NOMO-1 treated with DMSO at 0.1 percent for 48 hours (cell line): Measurements from ENCODE around the gene CDH23.

Source experiments
- DNase-seq: peaks from one replicate; lab custom pipeline; 2025; ENCODE audit not compliant: unreplicated experiment; lab: John Stamatoyannopoulos, UW

The CDH23 gene

DNA sequence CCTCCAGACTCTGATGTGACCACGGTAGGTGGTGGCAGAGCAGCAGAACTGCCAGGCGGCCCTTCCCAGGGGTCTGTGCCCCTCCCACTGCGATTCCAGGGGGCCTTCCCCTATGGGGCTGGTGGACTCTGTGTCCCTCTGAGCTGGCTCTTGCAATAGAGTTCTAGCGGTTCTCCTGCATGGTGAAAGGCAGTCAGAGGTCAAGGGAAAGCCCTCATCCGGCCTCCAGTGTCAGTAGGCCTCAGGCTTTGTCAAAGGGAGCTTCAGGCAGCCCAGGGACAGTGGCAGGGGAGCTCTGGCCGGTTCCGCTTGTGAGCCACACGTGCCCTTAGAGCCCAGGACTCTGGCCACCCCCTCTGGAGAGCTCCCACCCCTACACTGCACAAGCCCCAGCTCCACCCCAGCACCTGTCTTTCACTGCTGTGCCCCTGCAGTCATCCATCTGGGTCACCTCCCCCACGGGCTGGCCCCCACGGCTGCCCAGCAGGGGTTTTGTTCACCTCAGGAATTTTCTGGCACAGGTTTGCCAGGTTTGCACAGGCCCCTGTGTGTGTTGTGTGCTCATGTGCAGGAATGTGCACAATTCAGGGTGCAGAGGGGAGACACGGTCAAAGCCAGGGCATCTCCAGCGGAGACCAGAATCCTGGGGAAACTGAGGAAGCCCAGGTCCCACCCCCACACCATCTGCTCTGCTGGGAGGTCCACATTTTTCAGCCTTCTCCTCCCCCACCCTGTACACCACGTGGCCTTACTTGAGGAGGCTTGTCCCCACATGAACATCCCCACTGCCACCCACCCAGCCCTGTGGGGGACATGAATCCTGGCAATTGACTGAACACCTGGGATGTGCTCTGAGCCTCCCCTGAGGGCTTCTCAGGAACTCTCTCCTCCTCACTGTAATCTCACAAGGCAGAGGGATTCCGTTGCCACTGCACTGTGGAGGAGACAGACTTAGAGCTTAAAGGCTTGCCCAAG, 299.1 kb downstream of the CDH23 start:
- no peak for DNase-seq

DNA sequence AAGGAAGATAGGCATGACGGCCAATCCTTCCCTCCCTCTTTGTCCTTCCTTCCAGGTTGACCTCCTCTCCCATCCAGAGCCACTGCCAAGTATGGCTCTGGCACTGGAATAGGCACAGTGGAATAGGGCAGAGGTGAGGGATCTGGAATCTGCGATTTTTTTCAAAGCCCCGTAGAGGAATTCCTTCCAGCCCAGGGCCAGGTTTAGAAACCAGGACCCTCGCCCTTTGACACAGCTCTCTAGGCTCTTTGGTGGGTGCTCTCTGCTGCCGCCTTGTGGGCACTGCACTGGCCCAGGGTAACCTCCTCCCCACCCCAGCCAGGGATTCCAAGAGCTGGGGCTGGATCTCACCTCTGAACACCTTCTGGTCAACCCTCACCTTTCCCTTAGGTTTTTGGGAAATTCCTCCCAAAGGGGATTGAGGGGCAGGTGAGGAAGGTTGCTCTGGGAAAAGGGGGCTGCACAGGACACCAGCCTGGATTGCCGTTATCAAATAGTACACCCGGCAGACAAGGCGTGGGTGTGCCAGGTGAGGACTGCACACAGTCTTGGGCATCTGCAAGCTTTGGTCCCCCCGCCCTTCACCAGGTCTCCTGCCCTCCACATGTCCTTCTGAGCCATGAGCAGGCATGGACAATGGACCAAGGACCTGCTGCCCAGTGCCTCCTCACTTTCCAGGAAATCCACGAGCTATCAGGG, 300.1 kb downstream of the CDH23 start:
- DNase-seq, result peak; percentile 26

DNA sequence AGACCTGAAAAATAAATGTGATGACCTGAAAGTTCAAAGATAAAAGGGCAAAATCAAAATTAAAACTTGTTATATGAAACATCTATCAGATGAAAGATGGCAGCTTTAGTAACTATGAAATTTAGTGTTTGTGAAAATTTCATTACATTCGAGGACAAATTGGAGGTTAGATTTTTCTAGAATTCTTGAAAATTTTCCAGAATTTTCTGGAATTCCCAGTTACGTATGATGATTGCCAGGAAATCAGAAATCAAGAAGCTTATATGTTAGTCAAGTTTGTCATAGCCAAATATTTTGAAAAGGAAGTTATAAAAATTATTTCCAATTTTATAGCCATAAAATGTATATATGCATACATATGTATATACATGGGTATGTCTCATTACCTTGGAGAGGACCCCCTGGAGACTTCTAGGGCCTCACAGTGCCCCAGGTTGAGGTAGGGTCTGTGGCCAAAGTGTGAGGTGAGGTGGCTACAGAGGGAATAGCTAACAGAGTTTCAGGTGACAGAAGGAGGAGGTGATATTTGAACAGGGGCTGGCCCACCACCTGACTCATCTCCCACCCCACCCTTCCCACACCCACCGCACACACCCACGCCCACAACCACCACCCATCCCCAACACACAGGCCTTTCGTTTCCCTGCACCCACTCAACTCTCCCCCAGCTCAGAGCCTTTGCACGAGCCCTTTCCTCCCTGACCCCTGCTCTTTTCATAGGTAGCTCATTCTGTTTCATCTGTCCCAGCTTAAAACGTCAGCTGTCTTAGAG, 301.4 kb downstream of the CDH23 start:
- no peak for DNase-seq

DNA sequence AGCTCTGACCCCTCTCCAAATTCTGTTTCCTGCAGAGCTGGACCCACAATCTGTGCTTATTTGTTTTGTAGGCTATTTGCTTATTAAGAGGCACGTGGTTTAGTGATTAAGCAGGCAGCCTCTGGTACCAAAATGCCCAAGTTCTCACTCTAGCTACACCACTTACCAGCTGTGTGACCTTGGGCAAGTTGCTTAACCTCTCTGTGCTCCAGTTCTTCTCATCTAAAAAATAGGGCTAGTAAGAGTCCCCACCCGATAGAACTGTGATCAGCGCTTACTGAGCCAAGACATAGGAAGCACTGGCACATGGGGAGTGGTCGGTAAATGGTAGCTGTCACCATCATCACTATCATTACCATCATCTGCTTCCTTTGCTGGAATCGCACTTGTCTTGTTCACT, 302.0 kb downstream of the CDH23 start:
- DNase-seq, result no peak

DNA sequence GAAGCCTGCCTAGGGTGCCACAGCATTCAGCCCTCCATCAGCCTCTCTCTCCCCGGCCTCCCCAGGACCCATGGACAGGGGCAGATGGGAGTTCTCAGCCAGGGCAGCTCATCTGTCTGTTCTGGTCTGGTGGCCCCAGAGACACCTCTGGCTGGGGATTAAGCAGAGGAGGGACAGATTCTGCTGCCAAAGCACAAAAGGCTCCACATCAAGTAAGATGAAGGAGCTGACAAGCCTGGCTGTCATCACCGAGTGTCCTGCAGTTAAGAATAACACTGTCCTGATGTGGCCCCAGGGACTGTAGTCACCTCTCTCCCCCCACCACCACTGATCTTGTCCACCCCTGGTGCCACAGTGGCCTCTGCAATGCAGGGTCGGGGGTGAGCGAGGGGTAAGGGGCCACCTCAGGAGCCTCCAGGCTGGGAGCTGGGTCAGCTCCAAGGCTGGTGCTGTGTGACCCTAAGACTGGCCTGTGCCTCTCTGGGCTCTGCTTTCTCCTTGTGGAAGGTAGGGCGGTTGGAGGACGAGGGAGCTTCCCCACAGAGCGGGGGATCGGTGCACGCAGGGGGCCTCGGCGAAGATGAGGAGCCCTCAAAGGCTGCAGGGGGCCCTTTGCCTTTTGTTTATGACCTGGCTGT, 304.1 kb downstream of the CDH23 start:
- no peak for DNase-seq

DNA sequence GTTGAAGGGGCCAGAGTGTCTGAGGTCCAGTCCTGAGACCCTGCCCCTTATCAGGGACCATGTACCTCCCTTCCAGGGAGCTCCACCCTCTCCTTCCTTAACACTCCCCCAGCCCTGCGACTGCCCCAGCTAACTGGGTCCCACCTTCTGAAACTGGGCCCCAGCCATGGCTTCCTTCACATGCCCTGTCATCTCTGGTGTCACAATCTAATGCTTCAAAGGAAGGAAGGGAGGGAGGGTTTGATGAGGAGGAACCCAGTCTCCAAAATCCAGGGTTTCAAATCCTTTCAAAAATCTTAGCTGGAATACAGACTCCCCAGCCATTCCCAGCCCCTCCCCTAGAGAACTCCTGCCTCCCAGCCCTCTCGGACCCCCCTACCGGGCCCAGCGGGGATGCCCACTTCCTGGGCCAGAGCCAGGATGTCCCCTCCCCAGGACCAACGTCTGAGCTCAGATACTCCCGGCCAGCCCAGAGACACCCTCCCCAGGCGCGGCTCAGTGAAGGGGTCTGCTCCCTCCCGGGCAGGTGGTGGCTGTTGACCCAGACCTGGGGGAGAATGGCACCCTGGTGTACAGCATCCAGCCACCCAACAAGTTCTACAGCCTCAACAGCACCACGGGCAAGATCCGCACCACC, 304.9 kb downstream of the CDH23 start:
- DNase-seq, result peak; percentile 43

DNA sequence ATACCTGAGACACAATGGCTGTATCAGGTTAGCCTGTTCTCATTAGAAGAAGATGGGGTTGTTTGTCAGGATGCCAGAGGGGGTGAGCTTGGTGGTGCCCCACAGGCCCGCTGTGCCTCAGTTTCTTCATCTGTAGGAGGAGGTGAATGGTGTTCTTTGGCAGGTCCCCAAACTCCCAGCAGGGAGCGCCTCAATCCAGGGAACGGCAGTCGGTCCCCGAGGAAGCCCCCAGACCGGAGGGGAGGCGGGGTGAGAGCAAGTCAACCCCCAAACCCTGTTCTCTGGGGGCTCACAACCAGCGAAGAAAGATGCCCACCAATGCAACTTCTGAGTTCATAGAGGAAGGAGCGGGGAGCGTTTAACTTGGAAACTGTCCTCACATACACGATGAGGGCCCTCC, 306.9 kb downstream of the CDH23 start:
- DNase-seq, result no peak

DNA sequence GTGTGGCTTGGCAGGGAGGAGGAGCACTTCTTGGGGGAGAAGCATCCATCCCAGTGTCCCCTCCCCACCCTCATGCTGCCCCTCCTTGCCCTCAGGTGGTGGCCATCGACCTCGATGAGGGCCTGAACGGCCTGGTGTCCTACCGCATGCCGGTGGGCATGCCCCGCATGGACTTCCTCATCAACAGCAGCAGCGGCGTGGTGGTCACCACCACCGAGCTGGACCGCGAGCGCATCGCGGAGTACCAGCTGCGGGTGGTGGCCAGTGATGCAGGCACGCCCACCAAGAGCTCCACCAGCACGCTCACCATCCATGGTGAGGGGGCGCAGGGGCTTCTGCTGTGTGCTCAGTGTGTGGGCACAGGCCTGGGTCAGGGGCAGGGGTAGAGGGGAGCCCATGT, 308.1 kb downstream of the CDH23 start:
- no peak for DNase-seq

DNA sequence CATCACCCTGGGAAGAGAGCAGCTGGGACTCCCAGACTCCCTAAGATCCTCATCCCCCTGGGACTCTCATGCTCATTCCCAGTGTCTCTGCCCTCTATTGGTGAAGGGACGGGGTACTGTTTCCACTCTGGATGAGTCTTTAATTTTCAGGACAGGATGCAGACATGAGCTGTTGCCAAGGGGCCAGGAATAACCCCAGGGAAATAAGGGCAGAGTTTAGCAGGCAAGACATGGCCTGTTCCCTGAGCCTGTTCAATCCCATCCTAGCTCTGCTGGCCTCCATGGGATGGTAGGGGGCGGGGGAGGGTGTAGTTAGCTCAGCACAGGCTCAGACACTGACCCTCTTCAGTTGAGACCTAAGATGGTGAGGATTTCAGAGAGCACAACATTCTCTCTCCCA, 308.9 kb downstream of the CDH23 start:
- no peak for DNase-seq

DNA sequence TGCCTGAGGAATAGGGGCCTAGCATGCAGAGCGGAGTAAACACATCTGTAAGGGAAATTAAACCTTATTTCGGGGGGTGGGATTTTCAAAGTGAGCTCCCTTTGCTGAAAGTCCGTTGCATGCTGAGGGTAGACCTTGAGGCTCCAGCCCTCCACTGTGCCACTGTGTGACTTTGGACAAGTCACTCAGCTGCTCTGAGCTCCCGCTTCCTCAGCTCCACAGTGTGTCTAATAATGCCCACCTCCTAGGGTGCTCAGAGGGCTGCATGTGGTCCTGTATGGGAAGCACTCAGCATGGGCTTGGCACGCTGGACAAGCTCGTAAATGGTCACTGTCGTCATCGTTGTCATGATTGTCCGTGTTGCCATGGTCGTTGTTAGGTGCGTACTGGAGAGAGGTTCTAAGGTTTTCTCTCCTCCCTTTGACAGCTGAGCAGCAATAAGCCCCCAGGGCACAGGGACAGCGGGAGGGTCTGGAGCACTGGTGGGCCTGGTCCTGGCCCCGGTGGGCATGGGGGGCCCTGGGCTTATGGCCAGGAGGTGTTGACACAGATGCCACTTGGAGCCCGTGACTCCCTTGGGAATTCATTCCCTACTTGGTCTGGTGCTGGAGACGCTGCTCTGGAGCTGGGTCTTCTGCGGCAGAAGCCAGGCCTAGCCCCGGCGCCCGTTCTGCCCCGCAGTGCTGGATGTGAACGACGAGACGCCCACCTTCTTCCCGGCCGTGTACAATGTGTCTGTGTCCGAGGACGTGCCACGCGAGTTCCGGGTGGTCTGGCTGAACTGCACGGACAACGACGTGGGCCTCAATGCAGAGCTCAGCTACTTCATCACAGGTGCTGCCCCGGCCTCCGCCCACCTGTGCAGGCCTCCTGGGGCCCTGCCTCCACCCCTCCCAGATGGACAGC, 309.7 kb downstream of the CDH23 start:
- no peak for DNase-seq

DNA sequence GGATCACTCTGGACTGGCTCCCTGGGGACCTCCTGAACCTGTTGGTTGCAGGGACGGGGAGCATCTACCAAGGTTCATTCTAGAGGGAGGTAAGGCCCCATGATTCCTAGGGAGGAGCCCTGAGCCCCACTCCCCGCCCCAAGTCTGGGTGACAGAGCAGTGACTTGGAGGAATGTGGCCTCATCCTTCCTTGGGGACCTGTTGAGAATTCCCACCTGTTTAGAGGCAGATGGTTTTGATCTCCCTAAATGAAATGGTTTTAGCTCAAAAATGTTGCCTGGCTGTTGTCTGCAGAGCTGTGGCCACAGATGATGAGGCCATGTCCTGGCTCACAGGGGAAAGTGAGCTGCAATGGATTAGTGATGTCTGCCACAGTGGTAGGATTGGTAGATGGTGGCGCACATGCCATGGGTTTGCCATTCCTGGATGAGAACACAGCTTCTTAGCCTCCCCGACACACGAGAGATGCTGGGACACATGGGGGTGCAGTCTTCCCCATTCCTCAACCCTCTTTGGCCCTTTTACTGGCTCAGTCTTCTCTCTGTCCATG, 310.6 kb downstream of the CDH23 start:
- DNase-seq, result no peak

DNA sequence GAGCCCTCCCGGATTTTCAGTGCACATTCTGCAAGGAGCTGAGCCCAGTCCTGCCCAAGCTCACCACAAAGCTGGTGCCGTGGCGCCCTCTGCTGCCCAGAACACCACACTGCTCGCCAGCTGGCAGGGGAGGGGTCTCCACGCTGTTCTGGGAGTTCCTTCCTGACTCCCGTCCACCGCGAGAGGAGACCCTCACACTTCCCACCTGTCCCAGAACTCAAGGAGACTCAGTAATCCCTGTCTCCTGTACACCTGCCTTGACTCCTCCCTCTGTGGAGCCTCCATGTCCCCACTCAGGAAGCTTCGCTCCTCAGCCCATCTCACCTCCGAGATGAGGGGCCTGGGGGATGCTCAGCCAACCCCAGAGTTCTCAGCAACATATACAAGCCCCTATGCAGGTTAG, 311.6 kb downstream of the CDH23 start:
- DNase-seq, result peak; percentile 18

DNA sequence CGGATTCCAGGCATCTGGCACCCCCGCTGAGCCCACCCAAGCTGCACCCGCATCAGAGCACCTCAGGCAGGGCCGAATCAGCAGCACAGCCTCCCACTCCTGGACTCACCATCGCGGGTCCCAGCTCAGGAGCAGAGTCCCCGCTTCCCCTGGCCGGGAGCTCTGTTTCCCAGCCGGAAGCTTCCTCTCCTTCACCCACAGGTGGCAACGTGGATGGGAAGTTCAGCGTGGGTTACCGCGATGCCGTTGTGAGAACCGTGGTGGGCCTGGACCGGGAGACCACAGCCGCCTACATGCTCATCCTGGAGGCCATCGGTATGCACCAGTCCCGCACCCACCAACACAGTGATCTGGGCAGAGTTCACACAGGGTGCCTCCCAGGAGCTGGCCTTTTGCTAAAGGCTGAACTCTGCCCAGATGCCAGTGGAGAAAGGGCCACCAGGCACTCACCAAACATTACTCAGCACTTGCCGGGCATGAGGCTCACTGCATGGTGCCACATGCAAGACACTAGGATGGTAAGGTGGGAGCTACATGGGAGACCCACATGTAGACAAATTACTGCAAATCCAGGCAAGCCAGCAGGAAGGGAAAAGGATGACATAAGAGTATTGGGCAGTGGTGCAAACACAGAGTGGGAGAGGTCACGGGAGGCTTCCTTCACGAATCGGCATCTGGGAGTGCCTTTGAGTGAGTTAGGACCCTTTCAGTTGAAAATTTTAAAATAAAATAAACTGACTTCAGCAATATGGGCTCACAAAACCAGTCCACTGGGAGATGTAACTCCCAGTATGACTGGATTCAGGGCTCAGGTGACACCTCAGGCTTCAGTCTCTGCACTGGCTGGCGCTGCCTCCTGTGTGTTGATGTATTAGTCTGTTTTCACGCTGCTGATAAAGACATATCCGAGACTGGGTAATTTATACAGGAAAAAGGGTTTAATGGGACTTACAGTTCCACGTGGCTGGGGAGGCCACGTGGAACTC, 312.5 kb downstream of the CDH23 start:
- no peak for DNase-seq

DNA sequence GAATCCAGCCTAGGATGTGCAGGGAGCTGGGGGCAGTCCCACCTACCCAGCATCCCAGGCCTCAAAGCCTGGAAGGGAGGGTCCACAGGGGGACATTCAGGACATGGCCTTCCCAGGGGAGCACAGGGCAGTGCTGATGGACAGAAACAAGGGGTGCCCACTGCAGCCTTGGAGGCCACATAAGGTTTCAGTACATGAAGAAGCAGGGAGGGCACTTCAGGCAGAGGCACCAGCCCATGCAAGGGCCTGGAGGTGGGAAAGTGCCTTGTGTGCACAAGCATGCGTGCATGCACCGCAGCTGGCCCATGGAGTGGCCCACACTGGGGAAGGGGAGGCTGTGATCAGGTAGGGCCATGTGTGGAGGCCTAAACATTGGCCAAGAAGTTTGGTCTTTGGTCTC, 313.8 kb downstream of the CDH23 start:
- no peak for DNase-seq

DNA sequence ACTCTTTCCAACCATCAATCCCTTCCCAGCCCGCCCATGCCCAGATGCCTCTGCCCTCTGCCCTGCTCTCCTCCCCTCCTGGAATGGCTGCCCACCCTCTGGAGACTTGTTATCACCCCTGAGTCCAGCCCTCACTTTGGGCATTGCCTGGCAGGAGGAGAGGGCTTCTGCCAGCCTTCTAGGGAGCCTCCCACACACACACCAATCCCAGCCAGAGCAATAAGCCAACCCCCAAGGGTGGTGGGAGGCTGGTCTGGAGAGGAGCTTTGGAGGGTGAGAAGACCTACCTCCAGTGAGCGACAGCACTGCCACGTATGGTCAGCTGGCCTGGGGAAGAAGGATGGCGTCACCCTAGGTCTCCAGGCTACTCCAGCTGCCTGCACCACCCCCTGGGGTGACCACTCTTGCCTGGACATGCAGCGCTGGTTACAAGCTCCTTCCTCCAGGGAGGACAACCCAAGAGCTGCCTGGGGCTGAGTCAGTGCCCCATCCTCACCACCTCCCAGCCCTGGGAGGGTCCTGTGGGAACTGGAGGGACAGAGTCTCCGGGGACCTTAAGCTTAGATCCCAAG, 314.4 kb downstream of the CDH23 start:
- no peak for DNase-seq

DNA sequence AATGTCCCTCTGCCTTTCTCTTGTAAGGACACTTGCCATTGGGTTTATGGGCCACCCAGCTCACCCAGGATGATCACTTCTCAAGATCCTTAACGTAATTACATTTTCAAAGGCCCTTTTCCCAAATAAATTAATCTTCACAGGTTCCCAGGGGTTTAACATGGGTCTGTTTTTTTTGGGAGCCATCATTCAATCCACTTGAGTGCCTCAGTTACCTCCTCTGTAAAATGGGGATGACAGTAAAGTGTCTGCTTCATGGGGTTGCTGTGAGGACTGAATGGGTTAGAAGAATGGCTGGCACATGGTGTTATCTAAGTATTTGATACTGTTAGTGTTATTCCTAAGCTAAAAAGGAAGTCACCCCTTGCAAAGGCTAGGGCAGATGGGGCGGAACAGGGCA, 315.4 kb downstream of the CDH23 start:
- DNase-seq, result no peak

DNA sequence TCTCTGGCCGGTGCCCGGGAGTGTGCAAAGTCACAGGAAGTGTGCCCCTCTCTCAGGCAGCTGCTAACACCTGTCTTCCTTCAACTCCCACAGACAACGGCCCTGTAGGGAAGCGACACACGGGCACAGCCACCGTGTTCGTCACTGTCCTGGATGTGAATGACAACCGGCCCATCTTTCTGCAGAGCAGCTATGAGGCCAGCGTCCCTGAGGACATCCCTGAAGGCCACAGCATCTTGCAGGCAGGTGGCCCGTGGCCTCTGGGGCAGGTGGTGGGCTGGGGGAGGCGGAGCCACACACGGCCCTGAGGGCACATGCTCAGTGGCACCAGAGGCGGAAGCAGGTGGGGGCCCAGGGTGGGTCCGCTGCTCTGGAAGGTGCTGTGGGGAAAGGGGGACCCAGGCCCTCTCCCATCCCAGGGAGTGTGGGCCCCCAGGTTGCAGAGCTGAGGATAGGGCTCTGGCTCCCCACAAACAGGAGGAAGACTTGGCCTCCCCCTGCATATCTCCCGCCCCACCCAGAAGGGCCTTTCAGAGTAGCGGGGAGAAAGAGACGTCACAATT, 315.9 kb downstream of the CDH23 start:
- no peak for DNase-seq
